Measurements from ENCODE around the gene LDHAL6B.

LDHAL6B gene

DNA sequence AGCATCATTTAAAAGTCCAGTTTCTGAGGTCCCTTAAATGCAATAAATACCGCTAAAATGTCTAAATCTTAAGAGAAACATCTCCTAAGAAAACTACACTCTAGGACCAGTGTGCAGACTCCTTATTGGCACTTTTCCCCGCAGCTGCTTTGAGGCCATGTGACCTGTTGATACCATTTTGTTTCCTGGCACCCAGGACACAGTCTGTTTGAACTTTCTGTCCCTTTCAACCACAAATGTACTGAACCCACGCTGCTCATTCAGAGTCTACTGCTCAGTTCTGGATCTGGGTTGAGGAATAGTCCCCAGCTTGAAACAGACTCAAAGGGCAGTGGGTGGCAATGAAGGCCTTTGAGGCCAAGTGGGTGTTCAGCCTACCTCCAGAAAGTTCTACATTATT lies 17.1 kb downstream of the LDHAL6B start:
- H3K9me3 ChIP-seq (ENCODE audit: control extremely low read depth in 1 of 5, control insufficient read depth in 4 of 5, insufficient read depth in 2 of 5, low read depth in 1 of 5, low read length in 4 of 5): no peaks in the 10 kb centered on the region
- CTCF ChIA-PET: no interaction called here
- H3K27ac ChIP-seq (ENCODE audit: insufficient read depth in 1 of 2, low read depth in 1 of 2, low read length in 2 of 2, poor library complexity in 1 of 2, severe bottlenecking in 2 of 2): no peak overlapping the region
- DNase-seq: no peak
- H3K4me1 ChIP-seq (ENCODE audit: control extremely low read depth in 1 of 4, control insufficient read depth in 4 of 4, insufficient read depth in 4 of 4, low read length in 3 of 4): no peaks in the 10 kb centered on the region
- WGBS (ENCODE audit: insufficient coverage): 100% methylated on average over 2 of the region's 3 CpGs
- H3K27me3 ChIP-seq (replicated peaks in 2 of 5; ENCODE audit: control insufficient read depth in 4 of 5, insufficient read depth in 5 of 5, low read length in 4 of 5): no peaks in the 10 kb centered on the region
- POLR2A ChIA-PET: interaction anchor here (0.6 kb wide), 1 partner anchor 52 kb away, joined by 3 read pairs; no protein-coding TSS in a partner anchor
- peaks cover 0 to 18% (median 2%) of the 10 kb centered on the region in 4 experiments for H3K36me3 ChIP-seq (ENCODE audit: control insufficient read depth in 4 of 4, insufficient read depth in 4 of 4, low read length in 3 of 4)
- no peak overlapping the region for H3K4me3 ChIP-seq (ENCODE audit: control insufficient read depth in 1 of 7, extremely low read depth in 1 of 7, insufficient read depth in 4 of 7, low read depth in 2 of 7, low read length in 6 of 7)

- CTCF ChIA-PET: no interaction called here
These were observed 17.8 kb downstream of the LDHAL6B start for GRCh38 chr15:59224474-59224873.

DNA sequence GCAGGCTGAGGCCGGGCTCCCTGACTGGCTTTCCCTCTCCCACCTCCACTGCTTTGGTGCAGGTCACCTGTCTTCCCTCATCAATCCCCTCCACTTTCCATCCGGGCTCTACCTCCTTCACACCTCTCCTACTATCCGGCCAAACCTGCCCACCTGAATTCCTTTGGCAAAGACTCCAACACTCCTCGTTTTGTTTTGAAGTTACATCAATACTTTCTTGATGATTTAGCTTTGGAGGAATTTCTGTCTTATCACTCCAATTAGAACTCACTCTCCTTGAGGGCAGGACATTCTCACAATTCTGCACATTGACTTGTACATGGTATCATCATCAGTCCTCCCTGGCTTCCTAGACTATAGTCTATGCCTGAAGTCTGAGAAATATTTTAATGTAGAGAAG lies 20.4 kb downstream of the LDHAL6B start:
- ChIA-PET CTCF (interaction anchor here (0.6 kb wide), 1 partner anchor 9 kb away, joined by 3 read pairs; no protein-coding TSS in a partner anchor), POLR2A (no interaction called here)
- Histone ChIP-seq H3K27me3 (replicated peaks in 2 of 5; ENCODE audit: control insufficient read depth in 4 of 5, insufficient read depth in 5 of 5, low read length in 4 of 5) (no peaks in the 10 kb centered on the region), H3K4me1 (ENCODE audit: control extremely low read depth in 1 of 4, control insufficient read depth in 4 of 4, insufficient read depth in 4 of 4, low read length in 3 of 4) (no peaks in the 10 kb centered on the region), H3K9me3 (ENCODE audit: control extremely low read depth in 1 of 5, control insufficient read depth in 4 of 5, insufficient read depth in 2 of 5, low read depth in 1 of 5, low read length in 4 of 5) (no peaks in the 10 kb centered on the region), H3K4me3 (ENCODE audit: control insufficient read depth in 1 of 7, extremely low read depth in 1 of 7, insufficient read depth in 4 of 7, low read depth in 2 of 7, low read length in 6 of 7) (no peak overlapping the region), H3K36me3 (ENCODE audit: control insufficient read depth in 4 of 4, insufficient read depth in 4 of 4, low read length in 3 of 4) (peaks cover 0 to 18% (median 3%) of the 10 kb centered on the region in 4 experiments), H3K27ac (ENCODE audit: insufficient read depth in 1 of 2, low read depth in 1 of 2, low read length in 2 of 2, poor library complexity in 1 of 2, severe bottlenecking in 2 of 2) (no peak overlapping the region)
- 100% methylated on average over 3 of the region's 4 CpGs for WGBS (ENCODE audit: insufficient coverage)
- no peak for DNase-seq

More at GRCh38 chr15:59224474-59224873, 17.8 kb downstream of the LDHAL6B start:
- Histone ChIP-seq H3K4me3 (ENCODE audit: control insufficient read depth in 1 of 7, extremely low read depth in 1 of 7, insufficient read depth in 4 of 7, low read depth in 2 of 7, low read length in 6 of 7) (no peak overlapping the region), H3K36me3 (ENCODE audit: control insufficient read depth in 4 of 4, insufficient read depth in 4 of 4, low read length in 3 of 4) (peaks cover 0 to 18% (median 2%) of the 10 kb centered on the region in 4 experiments), H3K27me3 (replicated peaks in 2 of 5; ENCODE audit: control insufficient read depth in 4 of 5, insufficient read depth in 5 of 5, low read length in 4 of 5) (no peaks in the 10 kb centered on the region), H3K27ac (ENCODE audit: insufficient read depth in 1 of 2, low read depth in 1 of 2, low read length in 2 of 2, poor library complexity in 1 of 2, severe bottlenecking in 2 of 2) (no peak overlapping the region), H3K9me3 (ENCODE audit: control extremely low read depth in 1 of 5, control insufficient read depth in 4 of 5, insufficient read depth in 2 of 5, low read depth in 1 of 5, low read length in 4 of 5) (no peaks in the 10 kb centered on the region), H3K4me1 (ENCODE audit: control extremely low read depth in 1 of 4, control insufficient read depth in 4 of 4, insufficient read depth in 4 of 4, low read length in 3 of 4) (no peaks in the 10 kb centered on the region)
- 88% methylated on average over 7 of the region's 7 CpGs for WGBS (ENCODE audit: insufficient coverage)
- POLR2A ChIA-PET: no interaction called here
- no peak for DNase-seq

DNA sequence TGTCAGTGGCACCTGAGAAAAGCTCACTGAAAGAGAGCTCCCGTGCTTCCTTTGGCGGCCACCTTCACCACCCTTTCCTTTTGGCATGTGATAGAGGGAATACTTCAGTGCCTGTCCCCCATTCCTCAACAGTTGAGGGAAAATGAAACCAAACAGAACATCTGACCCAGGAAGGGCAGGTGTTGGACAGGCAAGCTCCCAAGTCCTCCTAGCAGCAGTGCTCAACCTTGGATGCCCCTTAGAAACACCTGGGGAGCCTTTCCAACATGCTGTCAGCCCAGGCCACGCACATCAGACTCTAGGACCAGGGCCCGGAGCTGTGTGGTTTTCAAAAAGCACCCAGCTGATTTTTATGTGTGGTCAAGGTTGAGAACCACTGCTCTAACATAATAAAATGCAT lies 22.4 kb downstream of the LDHAL6B start:
- H3K4me3 ChIP-seq (ENCODE audit: control insufficient read depth in 1 of 7, extremely low read depth in 1 of 7, insufficient read depth in 4 of 7, low read depth in 2 of 7, low read length in 6 of 7): no peak overlapping the region
- CTCF ChIA-PET: no interaction called here
- no peaks in the 10 kb centered on the region for H3K27me3 ChIP-seq (replicated peaks in 2 of 5; ENCODE audit: control insufficient read depth in 4 of 5, insufficient read depth in 5 of 5, low read length in 4 of 5)
- H3K36me3 ChIP-seq (ENCODE audit: control insufficient read depth in 4 of 4, insufficient read depth in 4 of 4, low read length in 3 of 4): peaks cover 0 to 6% (median 2%) of the 10 kb centered on the region in 4 experiments
- H3K27ac ChIP-seq (ENCODE audit: insufficient read depth in 1 of 2, low read depth in 1 of 2, low read length in 2 of 2, poor library complexity in 1 of 2, severe bottlenecking in 2 of 2): no peak overlapping the region
- H3K9me3 ChIP-seq (ENCODE audit: control extremely low read depth in 1 of 5, control insufficient read depth in 4 of 5, insufficient read depth in 2 of 5, low read depth in 1 of 5, low read length in 4 of 5): no peaks in the 10 kb centered on the region
- DNase-seq: no peak
- POLR2A ChIA-PET: no interaction called here
- WGBS (ENCODE audit: insufficient coverage): 93% methylated on average over 2 of the region's 4 CpGs
- H3K4me1 ChIP-seq (ENCODE audit: control extremely low read depth in 1 of 4, control insufficient read depth in 4 of 4, insufficient read depth in 4 of 4, low read length in 3 of 4): no peaks in the 10 kb centered on the region

DNA sequence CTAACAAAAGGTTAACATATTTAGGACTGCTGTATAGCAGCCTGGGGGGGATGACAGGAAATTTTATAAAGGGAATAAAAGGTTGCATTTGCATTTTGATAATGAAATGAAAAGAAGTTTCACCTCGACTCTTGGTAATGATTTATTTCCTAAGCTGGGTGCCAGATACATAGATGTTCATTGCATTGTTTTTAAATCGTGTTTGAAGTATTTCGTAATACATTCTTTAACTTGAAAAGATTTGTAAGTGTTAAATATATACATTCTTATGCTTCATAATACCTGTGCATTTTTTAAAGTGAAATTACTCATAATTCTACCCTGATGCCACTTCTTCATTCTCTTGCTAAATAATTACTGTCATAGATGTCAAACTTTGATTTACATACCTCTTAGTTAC lies 22.8 kb downstream of the LDHAL6B start:
- no peak overlapping the region for H3K27ac ChIP-seq (ENCODE audit: insufficient read depth in 1 of 2, low read depth in 1 of 2, low read length in 2 of 2, poor library complexity in 1 of 2, severe bottlenecking in 2 of 2)
- no peaks in the 10 kb centered on the region for H3K27me3 ChIP-seq (replicated peaks in 2 of 5; ENCODE audit: control insufficient read depth in 4 of 5, insufficient read depth in 5 of 5, low read length in 4 of 5)
- H3K9me3 ChIP-seq (ENCODE audit: control extremely low read depth in 1 of 5, control insufficient read depth in 4 of 5, insufficient read depth in 2 of 5, low read depth in 1 of 5, low read length in 4 of 5): no peaks in the 10 kb centered on the region
- 100% methylated on average over 1 of the region's 3 CpGs for WGBS (ENCODE audit: insufficient coverage)
- no peak for DNase-seq
- H3K36me3 ChIP-seq (ENCODE audit: control insufficient read depth in 4 of 4, insufficient read depth in 4 of 4, low read length in 3 of 4): peaks cover 0 to 3% (median under 1%) of the 10 kb centered on the region in 4 experiments
- ChIA-PET CTCF (no interaction called here), POLR2A (no interaction called here)
- no peak overlapping the region for H3K4me3 ChIP-seq (ENCODE audit: control insufficient read depth in 1 of 7, extremely low read depth in 1 of 7, insufficient read depth in 4 of 7, low read depth in 2 of 7, low read length in 6 of 7)
- no peaks in the 10 kb centered on the region for H3K4me1 ChIP-seq (ENCODE audit: control extremely low read depth in 1 of 4, control insufficient read depth in 4 of 4, insufficient read depth in 4 of 4, low read length in 3 of 4)

DNA sequence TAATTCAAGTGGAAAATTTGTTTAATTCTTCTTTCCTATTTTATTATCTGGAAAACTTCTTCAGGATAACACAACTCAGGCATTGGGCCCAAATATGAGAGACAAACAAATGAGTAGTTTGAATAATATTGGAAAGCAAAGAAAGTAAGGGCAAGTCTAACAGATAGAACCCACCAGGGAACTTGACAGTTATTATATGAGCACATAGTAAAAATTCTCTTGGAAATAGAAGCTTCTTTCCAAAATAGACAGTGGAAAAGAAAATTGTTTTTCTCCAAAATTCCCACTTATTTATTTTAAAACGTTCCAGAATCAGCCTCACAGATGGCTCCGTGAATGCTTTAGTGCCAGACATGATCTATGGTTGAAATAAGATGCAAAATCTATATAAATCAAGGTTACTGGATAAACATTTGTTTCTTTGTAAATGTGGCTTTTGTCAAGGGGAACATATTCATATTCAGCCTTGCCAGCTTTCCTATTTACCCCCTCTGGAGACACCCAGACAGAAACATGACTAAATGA lies 23.9 kb downstream of the LDHAL6B start:
- H3K9me3 ChIP-seq (ENCODE audit: control extremely low read depth in 1 of 5, control insufficient read depth in 4 of 5, insufficient read depth in 2 of 5, low read depth in 1 of 5, low read length in 4 of 5): no peaks in the 10 kb centered on the region
- H3K27ac ChIP-seq (ENCODE audit: insufficient read depth in 1 of 2, low read depth in 1 of 2, low read length in 2 of 2, poor library complexity in 1 of 2, severe bottlenecking in 2 of 2): no peak overlapping the region
- H3K27me3 ChIP-seq (replicated peaks in 2 of 5; ENCODE audit: control insufficient read depth in 4 of 5, insufficient read depth in 5 of 5, low read length in 4 of 5): no peaks in the 10 kb centered on the region
- DNase-seq: no peak
- no peaks in the 10 kb centered on the region for H3K4me1 ChIP-seq (ENCODE audit: control extremely low read depth in 1 of 4, control insufficient read depth in 4 of 4, insufficient read depth in 4 of 4, low read length in 3 of 4)
- H3K36me3 ChIP-seq (ENCODE audit: control insufficient read depth in 4 of 4, insufficient read depth in 4 of 4, low read length in 3 of 4): peaks cover 0 to 3% (median 0%) of the 10 kb centered on the region in 4 experiments
- H3K4me3 ChIP-seq (ENCODE audit: control insufficient read depth in 1 of 7, extremely low read depth in 1 of 7, insufficient read depth in 4 of 7, low read depth in 2 of 7, low read length in 6 of 7): no peak overlapping the region
- WGBS (ENCODE audit: insufficient coverage): no CpG with 5 or more reads among the region's 2 CpGs
- ChIA-PET POLR2A (no interaction called here), CTCF (no interaction called here)

GRCh38 chr15:59232476-59232875 lies 25.8 kb downstream of the LDHAL6B start:
- H3K4me1 ChIP-seq (ENCODE audit: control extremely low read depth in 1 of 4, control insufficient read depth in 4 of 4, insufficient read depth in 4 of 4, low read length in 3 of 4): peaks cover 0 to 9% (median 1%) of the 10 kb centered on the region in 4 experiments
- ChIA-PET CTCF (interaction anchor here (1.2 to 3.8 kb wide), 2 partner anchors 14 to 30 kb away, joined by 3 to 17 read pairs; no protein-coding TSS in a partner anchor), POLR2A (interaction anchor here (0.6 kb wide), 1 partner anchor 358 kb away, joined by 3 read pairs; no protein-coding TSS in a partner anchor)
- H3K27me3 ChIP-seq (replicated peaks in 2 of 5; ENCODE audit: control insufficient read depth in 4 of 5, insufficient read depth in 5 of 5, low read length in 4 of 5): no peaks in the 10 kb centered on the region
- DNase-seq: no peak
- H3K9me3 ChIP-seq (ENCODE audit: control extremely low read depth in 1 of 5, control insufficient read depth in 4 of 5, insufficient read depth in 2 of 5, low read depth in 1 of 5, low read length in 4 of 5): no peaks in the 10 kb centered on the region
- H3K27ac ChIP-seq (ENCODE audit: insufficient read depth in 1 of 2, low read depth in 1 of 2, low read length in 2 of 2, poor library complexity in 1 of 2, severe bottlenecking in 2 of 2): no peak overlapping the region
- WGBS (ENCODE audit: insufficient coverage): no CpG with 5 or more reads among the region's 1 CpG
- peaks cover 0 to 3% (median 0%) of the 10 kb centered on the region in 4 experiments for H3K36me3 ChIP-seq (ENCODE audit: control insufficient read depth in 4 of 4, insufficient read depth in 4 of 4, low read length in 3 of 4)
- no peak overlapping the region for H3K4me3 ChIP-seq (ENCODE audit: control insufficient read depth in 1 of 7, extremely low read depth in 1 of 7, insufficient read depth in 4 of 7, low read depth in 2 of 7, low read length in 6 of 7)
